Osteocyte (in vitro differentiated cells): ENCODE data around the gene UBE2R2. TPM values are rescaled to one million over a fixed set of nuclear protein-coding genes. Genes with fewer than 3 reads are reported as not detected.
"Not testable (repeated sequence)": the region's sequence is repeated elsewhere in the genome, so short reads cannot be mapped to it uniquely, and the experiment has no call there.

Experiments
- DNase-seq: peaks from one replicate; pipeline ENCODE4 v3.0.0; 2021; ENCODE audit warnings: mixed read lengths; ENCODE audit not compliant: unreplicated experiment; ENCODE audit errors: extremely low spot score
- H3K27ac Mint-ChIP-seq: one replicate; pipeline ENCODE4 v1.8.0; 2021; ENCODE audit warnings: mild to moderate bottlenecking, mixed read lengths; ENCODE audit not compliant: unreplicated experiment
- H3K27me3 Mint-ChIP-seq: one replicate; pipeline ENCODE4 v1.8.0; 2021; ENCODE audit warnings: mixed read lengths; ENCODE audit not compliant: unreplicated experiment
- H3K36me3 Mint-ChIP-seq: one replicate; pipeline ENCODE4 v1.8.0; 2021; ENCODE audit warnings: mixed read lengths; ENCODE audit not compliant: unreplicated experiment
- H3K4me1 Mint-ChIP-seq: one replicate; pipeline ENCODE4 v1.8.0; 2021; ENCODE audit warnings: mixed read lengths; ENCODE audit not compliant: unreplicated experiment
- H3K4me3 Mint-ChIP-seq: one replicate; pipeline ENCODE4 v1.8.0; 2021; ENCODE audit warnings: mild to moderate bottlenecking, moderate library complexity, mixed read lengths; ENCODE audit not compliant: unreplicated experiment
- H3K9me3 Mint-ChIP-seq: one replicate; pipeline ENCODE4 v1.8.0; 2021; ENCODE audit warnings: mixed read lengths; ENCODE audit not compliant: unreplicated experiment
- total RNA-seq: library from RNA; stranded (reverse); gene quantifications from 2 replicates; pipeline ENCODE4 v1.2.1, GENCODE V29; 2021
- TF ChIP-seq, protein P1 (sequence below): fragments of 200-600 bp; sonication (generic); IDR thresholded peaks from 2 replicates; pipeline ENCODE4 v1.5.0; 2021; ENCODE audit warnings: antibody characterized with exemption, mild to moderate bottlenecking, moderate library complexity

Gene UBE2R2
- total RNA-seq, 1 donor from 2014 or later = 48.1 TPM

DNA sequence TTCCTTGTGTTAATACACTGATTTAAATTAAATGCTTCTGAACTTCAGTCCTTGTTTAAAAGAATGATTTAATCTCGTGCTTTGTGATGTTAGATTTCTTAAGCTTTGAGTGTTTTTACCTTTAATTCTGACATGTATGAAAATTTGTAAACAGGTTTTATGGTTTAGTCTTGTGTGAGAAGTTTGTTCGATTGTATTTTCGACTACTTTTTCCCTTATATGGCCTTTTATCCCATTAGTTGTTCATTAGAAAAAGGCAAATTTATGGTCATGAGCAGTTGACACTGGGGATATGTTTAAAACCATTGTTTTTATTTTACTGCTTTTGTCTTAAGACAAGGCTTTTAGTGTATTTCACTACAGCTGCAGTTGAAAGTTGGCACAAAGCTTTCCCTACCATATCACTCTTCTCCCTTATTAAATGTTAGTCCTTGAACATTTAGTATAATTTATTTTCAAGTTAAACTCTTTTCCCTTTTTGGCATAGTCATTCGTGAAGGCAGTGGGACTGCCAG, 3.3 kb downstream of the UBE2R2 start:
- no peaks in the 10 kb centered on the region for H3K9me3 Mint-ChIP-seq
- H3K4me1 Mint-ChIP-seq = peaks cover 39% of the 10 kb centered on the region
- H3K27me3 Mint-ChIP-seq = no peaks in the 10 kb centered on the region
- no peak for DNase-seq
- no peaks in the 10 kb centered on the region for H3K36me3 Mint-ChIP-seq
- peak overlapping the region; percentile 77 for H3K4me3 Mint-ChIP-seq
- peak overlapping the region; percentile 72 for H3K27ac Mint-ChIP-seq
- TF ChIP-seq, protein P1, sequence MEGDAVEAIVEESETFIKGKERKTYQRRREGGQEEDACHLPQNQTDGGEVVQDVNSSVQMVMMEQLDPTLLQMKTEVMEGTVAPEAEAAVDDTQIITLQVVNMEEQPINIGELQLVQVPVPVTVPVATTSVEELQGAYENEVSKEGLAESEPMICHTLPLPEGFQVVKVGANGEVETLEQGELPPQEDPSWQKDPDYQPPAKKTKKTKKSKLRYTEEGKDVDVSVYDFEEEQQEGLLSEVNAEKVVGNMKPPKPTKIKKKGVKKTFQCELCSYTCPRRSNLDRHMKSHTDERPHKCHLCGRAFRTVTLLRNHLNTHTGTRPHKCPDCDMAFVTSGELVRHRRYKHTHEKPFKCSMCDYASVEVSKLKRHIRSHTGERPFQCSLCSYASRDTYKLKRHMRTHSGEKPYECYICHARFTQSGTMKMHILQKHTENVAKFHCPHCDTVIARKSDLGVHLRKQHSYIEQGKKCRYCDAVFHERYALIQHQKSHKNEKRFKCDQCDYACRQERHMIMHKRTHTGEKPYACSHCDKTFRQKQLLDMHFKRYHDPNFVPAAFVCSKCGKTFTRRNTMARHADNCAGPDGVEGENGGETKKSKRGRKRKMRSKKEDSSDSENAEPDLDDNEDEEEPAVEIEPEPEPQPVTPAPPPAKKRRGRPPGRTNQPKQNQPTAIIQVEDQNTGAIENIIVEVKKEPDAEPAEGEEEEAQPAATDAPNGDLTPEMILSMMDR = no peak

- no peaks in the 10 kb centered on the region for H3K36me3 Mint-ChIP-seq
- TF ChIP-seq, protein P1 = no peak
- no peak overlapping the region for H3K4me3 Mint-ChIP-seq
- DNase-seq = no peak
- H3K27me3 Mint-ChIP-seq = no peaks in the 10 kb centered on the region
- H3K9me3 Mint-ChIP-seq = no peaks in the 10 kb centered on the region
- no peak overlapping the region for H3K27ac Mint-ChIP-seq
- peaks cover 29% of the 10 kb centered on the region for H3K4me1 Mint-ChIP-seq
Measured at GRCh38 chr9:33823801-33824200, 6.8 kb downstream of the UBE2R2 start.

GRCh38 chr9:33827285-33827684, 10.3 kb downstream of the UBE2R2 start:
- not testable (repeated sequence) for H3K36me3 Mint-ChIP-seq, H3K27ac Mint-ChIP-seq, H3K4me1 Mint-ChIP-seq, DNase-seq, H3K9me3 Mint-ChIP-seq, H3K27me3 Mint-ChIP-seq, H3K4me3 Mint-ChIP-seq

- not testable (repeated sequence) for H3K27me3 Mint-ChIP-seq, H3K27ac Mint-ChIP-seq, H3K36me3 Mint-ChIP-seq, DNase-seq, H3K9me3 Mint-ChIP-seq, H3K4me3 Mint-ChIP-seq
- H3K4me1 Mint-ChIP-seq = peaks cover 11% of the 10 kb centered on the region
Measured at GRCh38 chr9:33829641-33830230, 12.8 kb downstream of the UBE2R2 start.

- no peaks in the 10 kb centered on the region for H3K27me3 Mint-ChIP-seq
- H3K36me3 Mint-ChIP-seq = peaks cover 2% of the 10 kb centered on the region
- H3K27ac Mint-ChIP-seq = peak overlapping the region; percentile 15
- H3K4me1 Mint-ChIP-seq = peaks cover 25% of the 10 kb centered on the region
- TF ChIP-seq, protein P1 = no peak
- H3K9me3 Mint-ChIP-seq = no peaks in the 10 kb centered on the region
- DNase-seq = no peak
- H3K4me3 Mint-ChIP-seq = no peak overlapping the region
Measured at GRCh38 chr9:33835625-33836260, 18.8 kb downstream of the UBE2R2 start.

- not testable (repeated sequence) for DNase-seq, H3K4me3 Mint-ChIP-seq, H3K9me3 Mint-ChIP-seq, H3K36me3 Mint-ChIP-seq, H3K27me3 Mint-ChIP-seq
- Mint-ChIP-seq H3K27ac (peak overlapping the region; percentile 81), H3K4me1 (peaks cover 26% of the 10 kb centered on the region)
Measured at GRCh38 chr9:33836261-33836660, 19.3 kb downstream of the UBE2R2 start.
